ENCODE data around the gene FAM107B. TPM values are rescaled to one million over a fixed set of nuclear protein-coding genes. Genes with fewer than 3 reads are reported as not detected.

Gene FAM107B
- total and polyA plus RNA-seq, 10 of the 15 experiments (the other 5 are each of a cell fraction or from before 2014, with no cell fraction given) = 22.9 to 162 (median 86.6) TPM

GRCh38 chr10:14604181-14605142 is 170.2 kb downstream of the FAM107B start (continued):
- TF ChIP-seq ZBTB40 (IDR thresholded peaks at IDR 0.05; ENCODE audit: borderline replicate concordance) = peak; percentile 46; the same call in 1 of the 2 replicates
- no peak for TF ChIP-seq SMAD5 (IDR thresholded peaks at IDR 0.05; ENCODE audit: low read depth)
- TF ChIP-seq CBFB (IDR thresholded peaks at IDR 0.05; ENCODE audit: low read depth) = no peak; the same call in 1 of the 2 replicates
- TF ChIP-seq SREBF2 (IDR thresholded peaks at IDR 0.05; ENCODE audit: low read length) = no peak
- TF ChIP-seq ATF7 (IDR thresholded peaks at IDR 0.05; ENCODE audit: low read depth) = no peak
- TF ChIP-seq ZNF687 (IDR thresholded peaks at IDR 0.05) = peak; percentile 60
- peak; percentile 23; the same call in 1 of the 2 replicates for TF ChIP-seq PKNOX1 (IDR thresholded peaks at IDR 0.05)
- peak; percentile 16; the same call in 1 of the 2 replicates for TF ChIP-seq RB1 (IDR thresholded peaks at IDR 0.05; ENCODE audit: borderline replicate concordance)
- TF ChIP-seq ELK1 (IDR thresholded peaks at IDR 0.05; ENCODE audit: low read depth, low read length) = no peak
- TF ChIP-seq ZBTB11 (CRISPR knock-in tag; IDR thresholded peaks at IDR 0.05) = no peak
- TF ChIP-seq RELB (IDR thresholded peaks at IDR 0.05; ENCODE audit: low read depth) = peak; percentile 14; the same call in 1 of the 2 replicates

Measured in GM12878 (cell line).